HG03139 (cell line): ENCODE data around the gene CDC37.
"Not testable (repeated sequence)": the region's sequence is repeated elsewhere in the genome, so short reads cannot be mapped to it uniquely, and the experiment has no call there.

ENCODE experiments used
- ATAC-seq: cut with Tn5 transposase; IDR thresholded peaks from one replicate; pipeline ENCODE4 v1.9.1; 2021; ENCODE audit not compliant: unreplicated experiment

Gene CDC37

DNA sequence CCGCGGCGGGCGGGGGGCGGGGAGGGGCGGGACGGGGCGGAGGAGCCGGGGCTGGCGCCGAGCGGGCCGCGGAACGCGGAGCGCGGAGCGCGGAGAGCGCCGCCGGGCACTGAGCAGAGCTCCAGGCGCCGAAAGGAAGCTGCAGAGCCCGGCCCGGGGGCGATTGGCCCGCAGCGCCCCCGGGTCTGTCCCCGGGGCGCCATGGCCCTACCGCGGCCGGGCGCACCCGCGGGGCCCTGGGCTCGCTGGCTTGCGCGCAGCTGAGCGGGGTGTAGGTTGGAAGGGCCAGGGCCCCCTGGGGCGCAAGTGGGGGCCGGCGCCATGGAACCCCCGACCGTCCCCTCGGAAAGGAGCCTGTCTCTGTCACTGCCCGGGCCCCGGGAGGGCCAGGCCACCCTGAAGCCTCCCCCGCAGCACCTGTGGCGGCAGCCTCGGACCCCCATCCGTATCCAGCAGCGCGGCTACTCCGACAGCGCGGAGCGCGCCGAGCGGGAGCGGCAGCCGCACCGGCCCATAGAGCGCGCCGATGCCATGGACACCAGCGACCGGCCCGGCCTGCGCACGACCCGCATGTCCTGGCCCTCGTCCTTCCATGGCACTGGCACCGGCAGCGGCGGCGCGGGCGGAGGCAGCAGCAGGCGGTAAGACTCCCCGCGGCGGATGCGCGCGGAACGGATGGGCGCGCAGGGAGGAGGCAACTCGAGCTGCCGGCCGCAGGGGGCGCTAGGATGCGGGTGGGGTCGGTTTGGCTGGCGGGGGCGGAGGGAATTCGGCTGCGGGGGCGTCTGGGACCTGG lies 17.3 kb upstream of the CDC37 start, which contains the start of gene PDE4A:
TSS of gene PDE4A (plus strand) at position 95 of the 796 bp plus-strand sequence. CDS start at position 322, 227 bp downstream.
- no peak for ATAC-seq

DNA sequence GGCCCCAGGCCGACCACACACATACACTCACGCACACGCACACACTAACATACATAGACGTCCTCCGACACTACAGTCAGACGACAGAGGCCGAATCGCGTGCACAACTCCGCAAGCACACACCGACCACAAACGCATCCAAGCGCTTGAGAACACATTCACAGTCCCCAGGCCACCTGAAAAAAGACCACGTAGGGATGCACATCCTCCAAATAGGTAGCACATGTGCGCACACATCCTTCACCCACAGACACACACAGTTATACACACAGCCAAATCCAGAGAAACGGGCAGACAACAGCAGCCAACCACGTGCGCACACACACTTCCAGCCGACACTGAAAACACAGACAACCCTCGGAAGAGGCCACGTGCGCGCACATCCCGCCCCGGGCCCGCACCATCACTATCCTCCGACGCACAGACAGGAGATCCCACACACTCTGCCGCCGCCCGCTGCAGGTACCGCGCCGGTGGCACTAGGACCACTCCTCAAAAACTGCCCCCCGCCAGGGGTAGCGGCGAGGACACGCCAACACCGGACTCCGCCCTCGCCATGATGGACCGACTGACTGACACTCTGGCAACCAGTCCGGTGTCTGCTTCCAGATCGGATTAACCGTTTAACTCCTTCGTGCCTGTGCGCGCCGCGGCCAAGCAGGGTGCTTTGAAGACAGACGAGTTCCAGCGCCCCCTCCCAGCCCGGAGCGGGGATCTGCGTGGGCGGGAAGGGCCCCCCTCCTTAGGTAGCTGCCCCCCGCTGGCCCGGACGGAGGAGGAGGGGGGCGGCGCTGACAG lies 16.5 kb upstream of the CDC37 start:
- no peak for ATAC-seq

DNA sequence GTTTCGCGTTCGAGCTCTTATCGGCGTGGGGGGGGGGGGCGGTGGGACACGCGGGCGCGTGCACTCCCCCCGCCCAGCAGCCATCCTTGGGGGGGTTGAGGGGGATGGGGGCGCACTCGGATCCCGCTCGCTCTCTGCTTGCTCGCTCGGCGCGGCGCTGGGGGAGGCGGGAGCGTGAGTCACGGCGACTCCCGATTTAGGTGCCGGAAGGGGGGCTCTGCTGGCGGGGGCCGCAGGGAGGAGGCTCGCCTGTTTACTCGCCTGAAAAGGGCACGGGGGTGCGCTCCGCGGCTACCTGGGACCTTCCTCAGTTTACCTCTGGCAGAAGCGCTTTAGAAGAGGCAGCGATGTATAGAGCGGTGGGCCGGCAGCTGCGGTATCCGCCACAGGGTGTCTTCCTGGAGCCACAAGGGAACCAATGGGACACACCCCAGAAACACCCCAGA lies 15.9 kb upstream of the CDC37 start:
- no peak for ATAC-seq

DNA sequence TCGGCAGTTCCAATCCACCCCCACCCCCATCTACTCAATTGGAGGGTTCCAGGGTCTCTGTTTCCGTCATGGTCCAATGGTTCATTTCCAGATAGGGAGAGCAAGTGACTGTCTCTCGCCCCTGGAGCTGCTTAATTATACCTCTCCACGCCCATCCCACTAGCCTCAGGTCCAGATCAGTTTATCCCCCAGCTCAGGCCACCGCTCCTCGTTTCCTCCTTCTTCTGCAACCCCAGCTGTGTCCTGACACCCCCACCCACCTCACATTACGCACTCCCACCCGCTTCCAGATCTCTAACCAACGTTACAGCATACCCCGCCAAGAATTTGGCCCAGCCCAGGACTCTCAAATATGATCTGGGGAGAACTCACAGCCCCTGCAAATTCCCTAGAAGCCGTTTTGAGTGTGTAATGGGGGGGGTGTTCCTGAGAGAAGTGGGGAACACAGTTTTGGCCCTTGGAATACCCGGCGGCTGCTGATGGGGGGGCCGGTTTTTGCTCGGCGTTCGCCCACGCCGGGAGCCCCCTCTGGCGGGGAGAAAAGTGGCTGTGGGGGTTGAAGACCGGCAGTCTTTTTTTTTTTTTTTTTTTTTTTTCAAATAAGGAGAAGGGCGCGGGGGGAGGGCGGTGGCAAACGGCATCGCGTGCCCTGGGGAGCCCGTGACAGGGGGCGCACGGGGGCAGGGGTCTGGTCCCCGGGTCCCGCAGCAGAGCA lies 15.3 kb upstream of the CDC37 start:
- ATAC-seq, result no peak

DNA sequence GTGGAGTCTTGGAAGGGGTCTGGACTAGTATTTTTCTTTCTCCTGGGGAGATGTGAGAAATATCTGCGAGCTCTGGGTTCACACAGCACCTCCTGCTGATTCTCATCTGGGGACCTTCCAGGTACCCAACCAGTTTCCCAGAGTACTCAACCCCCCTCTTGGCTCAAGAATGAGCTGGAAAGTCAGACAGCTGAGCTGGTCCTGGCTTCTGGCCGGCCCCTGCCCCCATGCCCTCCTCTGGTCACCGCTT lies 14.8 kb upstream of the CDC37 start:
- no peak for ATAC-seq

DNA sequence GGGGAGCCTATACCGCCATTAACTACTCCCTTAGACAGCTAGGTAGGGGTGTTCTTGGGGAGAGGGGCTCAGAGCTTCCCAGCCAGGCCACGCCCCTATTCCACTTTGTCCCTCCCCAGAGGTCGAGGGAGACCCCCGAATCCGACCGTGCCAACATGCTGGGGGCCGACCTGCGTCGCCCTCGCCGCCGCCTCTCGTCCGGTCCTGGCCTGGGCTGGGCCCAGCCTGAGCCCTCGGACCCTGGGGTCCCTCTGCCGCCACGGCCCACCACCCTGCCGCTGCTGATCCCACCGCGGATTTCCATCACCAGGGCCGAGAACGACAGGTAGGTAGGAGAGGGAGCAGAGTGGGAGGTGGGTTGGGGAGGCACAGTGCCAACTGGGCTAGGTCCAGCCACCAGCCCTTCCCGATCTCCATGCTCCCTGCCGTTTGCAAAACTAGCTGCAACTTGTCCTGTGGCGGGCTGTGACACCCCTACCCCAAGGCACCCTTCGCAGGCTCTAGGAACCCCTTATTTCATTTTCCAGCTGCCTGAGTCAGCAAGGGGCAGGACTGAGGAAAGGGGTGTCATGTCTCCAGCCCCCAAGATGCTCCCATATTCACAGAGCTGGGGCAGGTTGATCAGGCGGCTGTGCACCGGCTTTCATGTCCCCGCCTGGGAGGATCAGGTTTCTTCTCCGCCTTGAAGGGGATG lies 14.3 kb upstream of the CDC37 start:
- no peak for ATAC-seq

DNA sequence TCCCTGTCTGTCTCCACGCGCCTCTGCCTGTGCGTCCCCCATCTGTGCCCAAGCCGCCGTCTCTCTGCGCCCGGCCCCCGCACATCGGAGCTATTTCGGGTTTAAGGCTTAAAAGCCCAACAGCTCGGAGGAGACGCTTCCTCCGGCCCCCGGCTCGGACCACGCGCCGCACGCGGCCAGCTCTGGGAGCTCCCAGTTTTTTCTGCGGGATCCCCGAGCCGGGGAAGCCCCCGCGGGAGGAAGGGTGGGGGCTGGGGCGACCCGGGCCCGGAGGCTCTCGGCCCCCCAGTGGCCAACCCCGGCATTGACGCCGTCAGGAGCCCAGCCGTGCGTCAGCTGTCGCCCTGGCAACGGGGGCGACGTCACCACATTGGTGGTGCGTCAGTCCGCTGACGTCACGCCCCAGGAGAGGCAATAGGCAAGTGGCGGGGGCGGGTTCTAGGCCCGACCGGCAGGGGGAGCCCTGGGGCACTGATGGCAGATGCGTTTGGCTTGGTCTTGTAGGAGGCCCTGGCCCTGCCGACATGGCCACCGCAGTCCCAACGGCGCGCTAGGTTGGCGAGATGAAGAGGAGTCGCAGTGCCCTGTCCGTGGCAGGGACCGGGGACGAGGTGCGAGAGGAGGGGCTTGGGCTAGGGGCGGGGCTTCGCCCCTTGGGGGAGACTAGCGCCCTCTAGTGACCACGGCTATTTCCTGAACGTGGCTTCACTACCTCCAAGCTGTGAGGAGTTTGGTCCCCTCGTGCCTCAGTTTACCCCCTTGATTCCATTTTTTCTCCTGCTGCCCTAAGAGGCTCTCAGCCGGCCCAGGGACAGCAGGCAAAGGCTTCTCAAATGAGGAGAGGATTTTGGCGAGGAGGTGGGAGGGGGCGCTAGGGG lies 13.3 kb upstream of the CDC37 start:
- ATAC-seq, result peak; percentile 52

DNA sequence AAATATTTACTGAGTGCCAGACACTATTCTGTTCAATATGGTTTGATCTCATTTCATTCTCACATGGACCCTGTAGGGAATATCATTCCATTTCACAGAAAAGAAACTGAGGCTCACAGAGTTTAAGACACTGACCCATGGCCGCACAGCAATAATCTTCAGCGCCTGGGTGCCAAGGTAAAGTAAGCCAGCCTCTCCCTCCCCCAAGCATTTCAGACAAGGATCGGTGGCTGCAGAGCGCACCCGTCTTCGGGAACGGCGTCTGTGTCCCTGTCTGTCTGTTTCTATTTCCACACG lies 12.7 kb upstream of the CDC37 start:
- no peak for ATAC-seq

DNA sequence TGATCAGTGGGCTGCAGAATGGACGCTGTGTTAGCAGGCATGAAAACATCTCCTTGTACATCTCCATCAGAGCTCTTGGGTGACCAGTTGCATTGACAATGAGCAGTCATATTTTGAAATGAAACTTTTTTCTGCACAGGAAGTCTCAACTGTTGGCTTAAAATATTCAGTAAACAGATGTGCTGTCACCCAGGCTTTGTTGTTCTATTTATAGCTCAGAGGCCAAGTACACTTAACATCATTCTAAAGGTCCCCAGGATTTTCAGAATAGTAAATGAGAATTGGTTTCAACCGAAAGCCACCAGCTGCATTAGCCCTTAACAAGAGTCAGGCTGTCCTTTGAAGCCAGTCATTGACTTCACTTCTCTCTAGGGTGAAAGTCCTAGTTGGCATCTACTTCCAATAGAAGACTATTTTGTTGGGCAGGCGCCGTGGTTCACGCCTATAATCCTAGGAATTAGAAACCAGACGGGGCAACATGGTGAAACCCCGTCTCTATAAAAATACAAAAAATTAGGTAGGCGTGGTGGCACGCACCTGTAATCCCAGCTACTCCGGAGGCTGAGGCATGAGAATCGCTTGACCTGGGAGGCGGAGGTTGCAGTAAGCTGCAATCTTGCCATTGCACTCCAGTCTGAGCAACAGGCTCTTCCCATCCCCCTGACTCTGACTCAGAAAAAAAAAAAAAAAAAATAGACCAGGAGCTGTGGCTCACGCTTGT lies 9.1 kb upstream of the CDC37 start:
- ATAC-seq, result peak; percentile 39

DNA sequence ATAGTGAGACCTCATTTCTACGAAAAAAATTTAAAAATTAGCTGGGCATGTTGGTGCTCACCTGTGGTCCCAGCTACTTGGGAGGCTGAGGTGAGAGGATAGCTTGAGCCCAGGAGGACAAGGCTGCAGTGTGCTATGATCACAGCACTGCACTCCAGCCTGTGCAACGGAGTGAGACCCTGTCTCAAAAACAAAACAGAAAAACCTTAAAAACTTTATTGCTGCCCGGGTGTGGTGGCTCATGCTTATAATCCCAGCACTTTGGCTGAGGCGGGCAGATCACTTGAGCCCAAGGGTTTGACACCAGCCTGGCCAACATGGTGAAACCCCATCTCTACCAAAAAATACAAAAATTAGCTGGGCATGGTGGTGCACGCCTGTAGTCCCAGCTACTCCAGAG lies 7.9 kb upstream of the CDC37 start:
- not testable (repeated sequence) for ATAC-seq

DNA sequence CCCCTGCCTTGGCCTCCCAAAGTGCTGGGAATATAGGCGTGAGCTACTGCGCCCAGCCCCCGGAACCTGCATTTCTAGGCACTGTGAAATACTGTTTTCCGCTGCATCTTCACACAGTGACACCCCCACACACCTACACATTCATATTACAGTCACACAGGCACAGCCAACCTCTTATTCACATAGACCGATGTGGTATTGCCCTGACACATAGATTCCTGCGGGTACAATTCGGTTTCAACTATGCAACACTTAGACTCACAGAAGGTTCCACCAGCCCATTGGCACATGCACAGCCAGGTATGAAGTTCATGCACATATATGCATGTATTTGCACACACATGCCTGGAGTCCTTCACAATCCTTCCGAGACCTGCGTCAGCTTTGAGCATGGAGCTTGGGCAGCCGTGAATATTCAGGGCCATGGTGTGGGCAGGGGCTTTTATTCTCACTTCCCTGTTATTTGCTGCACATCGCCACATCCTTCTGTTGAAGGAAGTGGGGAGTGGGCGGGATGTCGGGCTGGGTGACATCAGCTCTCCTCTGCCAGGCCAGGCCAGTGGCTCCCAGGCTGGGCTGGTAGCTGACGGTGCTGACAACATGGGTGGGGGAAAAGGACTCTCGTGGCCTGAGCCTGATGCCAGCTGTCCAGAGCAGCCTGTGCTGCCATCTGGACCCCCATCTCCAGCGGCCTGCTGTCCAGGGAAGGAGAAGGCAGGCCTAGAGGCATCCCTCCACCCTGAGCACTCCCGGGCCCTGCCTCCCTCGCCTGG lies 5.4 kb upstream of the CDC37 start:
- ATAC-seq, result no peak

DNA sequence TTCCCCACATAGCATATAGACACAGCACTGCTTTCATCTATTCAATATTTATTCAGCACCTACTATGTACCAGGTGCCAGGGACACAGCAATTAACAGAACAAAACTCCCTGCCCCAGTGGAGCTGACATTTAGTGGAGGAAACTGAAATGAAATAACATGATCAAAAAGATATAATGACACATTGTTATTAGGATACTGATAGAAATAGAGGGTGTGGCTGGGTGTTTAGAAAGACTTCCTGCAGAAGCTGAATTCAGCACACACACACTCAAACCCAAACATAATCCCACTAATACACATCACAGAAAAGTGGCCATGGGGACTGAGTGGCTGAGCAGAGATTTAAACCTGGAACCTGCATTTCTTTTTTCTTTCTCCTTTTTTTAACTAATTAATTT lies 3.8 kb upstream of the CDC37 start:
- ATAC-seq, result no peak

DNA sequence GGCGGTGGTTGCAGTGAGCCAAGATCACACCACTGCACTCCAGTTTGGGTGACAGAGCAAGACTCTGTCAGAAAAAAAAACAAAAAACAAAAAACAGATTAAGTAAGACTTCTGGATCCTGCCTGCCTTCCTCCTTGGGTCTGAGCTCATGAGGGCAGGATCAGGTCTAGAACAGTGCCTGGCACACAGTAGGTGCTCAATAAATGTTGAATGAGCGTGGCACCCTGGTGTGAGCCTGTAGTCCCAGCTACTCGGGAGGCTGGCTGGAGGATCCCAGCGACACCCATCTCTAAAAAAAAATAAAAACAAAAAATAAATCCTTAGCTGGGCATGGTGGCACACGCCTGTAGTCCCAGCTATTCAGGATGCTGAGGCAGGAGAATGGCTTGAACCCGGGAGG lies 2.8 kb upstream of the CDC37 start:
- ATAC-seq, result no peak

DNA sequence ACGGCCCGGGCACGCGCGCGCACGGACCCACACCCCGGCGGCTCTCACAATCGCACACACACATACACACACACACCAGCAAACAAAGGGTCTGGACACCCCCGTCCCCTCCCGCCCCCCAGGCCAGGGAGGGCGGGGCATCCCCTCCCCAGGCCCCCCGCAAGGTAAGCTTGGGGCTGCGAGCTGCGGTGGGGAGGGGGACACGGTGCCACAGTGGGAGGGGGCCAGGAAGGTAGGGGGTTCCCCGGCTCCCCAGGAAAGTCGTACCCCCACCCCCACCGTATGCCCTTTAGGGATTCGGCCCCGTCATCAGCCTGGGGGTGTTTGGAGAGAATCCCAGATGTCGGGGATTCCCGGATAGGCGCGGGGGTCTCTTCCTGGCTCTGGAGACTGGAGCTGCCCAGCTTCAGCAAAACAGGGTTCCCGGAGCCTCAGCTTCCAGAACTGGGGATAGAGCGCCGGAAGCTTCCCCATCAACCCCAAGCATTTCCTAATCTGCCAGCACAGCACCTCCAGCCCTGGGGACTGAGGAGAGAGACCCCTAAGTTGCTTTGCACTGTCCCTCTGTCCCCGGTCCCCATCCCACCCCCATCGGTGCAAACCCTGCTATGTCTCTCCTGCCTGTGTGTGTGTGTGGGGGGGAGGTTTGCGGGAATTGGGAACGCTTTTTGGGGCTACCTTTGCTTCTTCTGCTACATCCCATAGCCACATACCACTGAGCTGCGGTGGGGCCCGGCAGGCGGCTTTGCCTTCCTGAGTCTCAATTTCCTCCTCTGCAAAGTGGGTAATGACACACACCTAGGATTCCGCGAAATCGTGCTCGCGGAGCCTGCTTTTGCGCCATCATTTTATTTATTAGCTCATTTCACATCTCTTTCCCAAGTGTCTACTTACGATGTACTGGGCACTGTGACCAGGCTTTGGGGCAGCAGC lies 1.8 kb upstream of the CDC37 start:
- no peak for ATAC-seq

DNA sequence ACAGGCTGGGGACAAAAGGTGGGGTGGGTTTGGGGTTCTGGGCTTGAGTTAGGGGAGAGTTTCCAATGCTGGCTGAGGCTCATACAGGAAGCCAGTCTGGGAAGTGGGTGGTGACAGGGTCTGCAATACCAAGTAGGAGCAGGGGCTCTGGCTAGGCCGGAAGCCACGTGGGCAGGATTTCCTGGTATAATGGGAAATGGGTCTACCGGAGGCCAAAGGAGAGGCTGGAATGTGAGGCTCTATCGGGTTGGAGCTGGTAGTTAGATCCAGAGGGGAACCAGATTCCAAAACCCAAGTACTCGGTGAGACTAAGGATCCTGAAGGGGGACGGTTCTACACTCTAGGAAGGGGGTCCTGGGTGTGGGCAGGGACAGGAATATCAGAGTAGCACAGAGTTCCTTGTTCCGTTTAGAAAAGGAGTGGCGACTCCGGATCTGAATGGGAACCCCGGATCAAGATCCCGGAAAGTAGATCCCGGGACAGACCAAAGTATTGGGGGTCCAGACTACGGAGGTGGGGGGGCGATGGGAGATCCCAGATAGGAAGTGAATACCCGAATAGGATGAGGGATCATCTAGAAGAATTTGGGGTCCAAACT lies 802 bp downstream of the CDC37 start:
- no peak for ATAC-seq

DNA sequence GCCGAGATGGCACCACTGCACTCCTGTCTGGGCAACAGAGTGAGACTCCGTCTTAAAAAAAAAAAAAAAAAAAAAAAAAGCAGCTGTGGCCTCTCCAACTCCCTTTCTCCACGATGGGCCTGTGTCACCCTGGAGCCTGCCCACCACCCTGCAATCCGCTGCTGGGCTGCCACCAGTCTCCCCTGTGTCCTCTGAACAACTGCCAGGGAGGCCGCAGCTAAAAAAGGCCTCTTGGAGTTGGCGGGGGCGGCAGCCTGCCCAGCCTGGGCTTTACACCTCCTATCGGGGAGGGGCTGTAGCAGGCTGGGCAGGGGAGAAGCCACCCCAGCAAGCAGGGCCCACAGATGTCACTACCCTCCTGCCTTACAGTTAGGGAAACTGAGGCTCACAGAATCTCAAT lies 3.5 kb downstream of the CDC37 start:
- ATAC-seq, result no peak

DNA sequence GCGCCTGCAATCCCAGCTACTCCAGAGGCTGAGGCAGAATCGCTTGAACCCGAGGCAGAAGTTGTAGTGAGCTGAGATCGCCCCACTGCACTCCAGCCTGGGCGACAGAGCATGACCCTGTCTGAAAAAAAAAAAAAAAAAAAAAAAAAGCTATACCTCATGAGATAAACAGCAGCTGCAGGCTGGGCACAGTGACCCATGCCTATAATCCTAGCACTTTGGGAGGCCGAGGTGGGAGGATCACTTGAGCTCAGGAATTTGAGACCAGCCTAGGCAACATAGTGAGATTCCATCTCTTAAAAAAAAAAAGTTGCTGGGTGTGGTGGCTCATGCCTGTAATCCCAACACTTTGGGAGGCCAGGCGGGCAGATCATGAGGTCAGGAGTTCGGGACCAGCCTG lies 4.0 kb downstream of the CDC37 start:
- not testable (repeated sequence) for ATAC-seq

DNA sequence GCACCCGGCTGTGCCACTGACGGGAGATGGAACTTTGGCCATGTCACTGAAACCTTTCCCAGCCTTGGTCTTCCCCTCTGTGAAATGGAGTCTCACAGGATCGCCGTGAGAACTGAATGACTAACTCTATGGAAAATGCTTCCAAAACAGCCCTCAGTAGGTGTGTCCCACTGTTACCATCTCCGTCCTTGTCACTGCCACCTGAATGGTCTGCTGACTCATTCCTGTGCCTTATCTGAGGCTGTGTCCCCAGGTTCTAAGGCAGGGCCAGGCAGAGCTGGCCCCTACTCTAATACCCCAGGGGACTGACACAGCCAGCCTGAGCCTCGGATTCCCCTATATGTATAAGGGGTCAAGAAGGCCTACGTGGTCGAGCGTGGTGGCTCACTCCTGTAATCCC lies 4.5 kb downstream of the CDC37 start:
- ATAC-seq, result no peak
